GM12878 (cell line): ENCODE data around the gene NPAS3.

Experiments used
- ATF7 ChIP-seq: fragments of 450-650 bp; IDR thresholded peaks from 2 replicates; pipeline ENCODE4 v1.6.1; 2016; ENCODE audit warnings: low read depth, mild to moderate bottlenecking
- EP300 ChIP-seq, 2 experiments: fragments of 150-350 bp in 1 of 2; IDR thresholded peaks; 2 replicates each; pipeline ENCODE4 v1.6.1; 2011 to 2012; ENCODE audit warnings: low read depth in 2 of 2, low read length in 2 of 2, borderline replicate concordance in 1 of 2, improper control_type of control experiment in 1 of 2, inconsistent platforms in 1 of 2; ENCODE audit not compliant: control insufficient read depth in 1 of 2
- POLR2AphosphoS5 ChIP-seq: IDR thresholded peaks from 2 replicates; pipeline ENCODE4 v1.6.1; 2011; ENCODE audit warnings: mild to moderate bottlenecking, low read length, inconsistent platforms
- RCOR1 ChIP-seq: conservative IDR thresholded peaks from 2 replicates; pipeline ENCODE4 v1.6.1; 2012; ENCODE audit warnings: low read depth, low read length, improper control_type of control experiment
- RFX5 ChIP-seq: IDR thresholded peaks from 2 replicates; pipeline ENCODE4 v1.6.1; 2011; ENCODE audit warnings: low read depth, low read length, improper control_type of control experiment
- SUZ12 ChIP-seq: fragments of 200-600 bp; sonication (generic); IDR thresholded peaks from one replicate; pipeline ENCODE4 v1.6.1; 2018; ENCODE audit warnings: antibody characterized with exemption, mild to moderate bottlenecking; ENCODE audit not compliant: unreplicated experiment
- YBX1 ChIP-seq: fragments of 450-650 bp; IDR thresholded peaks from 2 replicates; pipeline ENCODE4 v1.6.1; 2016; ENCODE audit warnings: antibody characterized with exemption
- TF ChIP-seq, protein P1 (sequence below), 3 experiments: IDR thresholded peaks in 2 of 3; conservative IDR thresholded peaks in 1 of 3; 2 replicates each; pipeline ENCODE4 v1.5.1; 2011; ENCODE audit warnings: low read depth in 3 of 3, low read length in 3 of 3, mild to moderate bottlenecking in 3 of 3, control low read depth in 2 of 3, moderate library complexity in 2 of 3, inconsistent platforms in 1 of 3, mixed read lengths in 1 of 3; ENCODE audit not compliant: control insufficient read depth in 2 of 3, insufficient read depth in 1 of 3; ENCODE audit errors: extremely low read depth in 1 of 3
- TF ChIP-seq, protein P2 (sequence below): fragments of 450-650 bp; IDR thresholded peaks from 2 replicates; pipeline ENCODE4 v1.6.1; 2014; ENCODE audit warnings: mild to moderate bottlenecking

DNA sequence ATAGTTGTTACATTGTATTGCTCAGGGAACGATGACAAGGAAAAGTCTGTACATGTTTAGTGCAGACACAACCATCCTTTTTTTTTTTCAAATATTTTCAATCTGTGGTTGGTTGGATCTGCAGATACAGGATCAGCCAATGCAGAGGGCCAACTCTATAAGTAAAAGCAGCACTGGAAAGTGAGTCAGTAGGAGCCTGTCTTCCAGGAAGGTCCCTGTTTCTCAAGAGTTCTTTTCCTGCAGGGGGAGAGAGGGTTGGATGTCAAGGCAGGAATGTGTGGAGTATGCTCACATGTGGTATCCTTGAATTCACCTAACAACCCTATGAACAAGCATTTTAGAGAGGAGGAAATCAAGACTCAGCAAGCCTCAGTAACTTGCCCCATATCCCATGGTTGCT lies 409.1 kb downstream of the NPAS3 start:
- TF ChIP-seq EP300 (IDR thresholded peaks at IDR 0.05; ENCODE audit: borderline replicate concordance in 1 of 2, control insufficient read depth in 1 of 2, low read depth in 2 of 2, low read length in 2 of 2) (no peak), YBX1 (no peak), POLR2AphosphoS5 (no peak), RCOR1 (no peak), SUZ12 (no peak), RFX5 (no peak), ATF7 (no peak)
- TF ChIP-seq, protein P1, sequence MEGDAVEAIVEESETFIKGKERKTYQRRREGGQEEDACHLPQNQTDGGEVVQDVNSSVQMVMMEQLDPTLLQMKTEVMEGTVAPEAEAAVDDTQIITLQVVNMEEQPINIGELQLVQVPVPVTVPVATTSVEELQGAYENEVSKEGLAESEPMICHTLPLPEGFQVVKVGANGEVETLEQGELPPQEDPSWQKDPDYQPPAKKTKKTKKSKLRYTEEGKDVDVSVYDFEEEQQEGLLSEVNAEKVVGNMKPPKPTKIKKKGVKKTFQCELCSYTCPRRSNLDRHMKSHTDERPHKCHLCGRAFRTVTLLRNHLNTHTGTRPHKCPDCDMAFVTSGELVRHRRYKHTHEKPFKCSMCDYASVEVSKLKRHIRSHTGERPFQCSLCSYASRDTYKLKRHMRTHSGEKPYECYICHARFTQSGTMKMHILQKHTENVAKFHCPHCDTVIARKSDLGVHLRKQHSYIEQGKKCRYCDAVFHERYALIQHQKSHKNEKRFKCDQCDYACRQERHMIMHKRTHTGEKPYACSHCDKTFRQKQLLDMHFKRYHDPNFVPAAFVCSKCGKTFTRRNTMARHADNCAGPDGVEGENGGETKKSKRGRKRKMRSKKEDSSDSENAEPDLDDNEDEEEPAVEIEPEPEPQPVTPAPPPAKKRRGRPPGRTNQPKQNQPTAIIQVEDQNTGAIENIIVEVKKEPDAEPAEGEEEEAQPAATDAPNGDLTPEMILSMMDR (IDR thresholded peaks at IDR 0.05 in 2 of 3, conservative IDR thresholded peaks at IDR 0.05 in 1 of 3; ENCODE audit: control insufficient read depth in 2 of 3, extremely low read depth in 1 of 3, insufficient read depth in 1 of 3, low read depth in 3 of 3, low read length in 3 of 3): no peak
- TF ChIP-seq, protein P2, sequence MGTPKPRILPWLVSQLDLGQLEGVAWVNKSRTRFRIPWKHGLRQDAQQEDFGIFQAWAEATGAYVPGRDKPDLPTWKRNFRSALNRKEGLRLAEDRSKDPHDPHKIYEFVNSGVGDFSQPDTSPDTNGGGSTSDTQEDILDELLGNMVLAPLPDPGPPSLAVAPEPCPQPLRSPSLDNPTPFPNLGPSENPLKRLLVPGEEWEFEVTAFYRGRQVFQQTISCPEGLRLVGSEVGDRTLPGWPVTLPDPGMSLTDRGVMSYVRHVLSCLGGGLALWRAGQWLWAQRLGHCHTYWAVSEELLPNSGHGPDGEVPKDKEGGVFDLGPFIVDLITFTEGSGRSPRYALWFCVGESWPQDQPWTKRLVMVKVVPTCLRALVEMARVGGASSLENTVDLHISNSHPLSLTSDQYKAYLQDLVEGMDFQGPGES: no peak
